ENCODE data around the gene BPHL.

The BPHL gene

DNA sequence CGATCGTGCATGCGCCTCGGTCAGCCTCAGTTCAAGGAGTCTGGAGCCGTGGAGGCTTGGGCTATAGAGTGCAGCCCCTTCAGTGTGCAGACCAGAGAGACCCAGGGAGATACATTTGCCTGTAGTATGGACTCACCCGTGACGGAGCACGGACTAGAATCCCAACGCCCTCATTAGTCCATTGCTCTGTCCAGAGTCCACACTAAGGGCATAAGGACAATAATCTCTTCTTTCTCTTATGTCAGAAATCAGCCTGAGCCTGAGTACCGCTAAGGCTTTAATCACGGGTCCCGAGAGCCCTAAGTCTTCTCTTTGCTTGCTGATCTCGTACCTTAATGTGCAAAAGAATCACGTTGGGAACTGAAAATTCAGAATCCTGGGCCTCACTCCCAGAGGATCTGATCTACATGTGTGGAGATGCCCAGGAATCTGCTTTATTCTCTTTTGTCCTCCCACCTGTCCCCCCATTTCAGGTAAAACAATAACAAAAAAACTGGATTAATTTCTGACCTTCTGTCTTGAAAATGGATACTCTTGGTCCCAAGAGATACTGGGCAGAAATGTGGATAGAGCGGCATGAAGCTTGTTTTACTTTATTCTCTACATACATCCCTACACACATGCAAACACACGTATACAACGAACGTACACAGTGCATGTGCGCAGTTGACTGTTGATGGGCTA, 671 bp downstream of the BPHL start:
- H3K4me3 ChIP-seq (ENCODE audit: low read depth, low read length) = peak overlapping the region; percentile 58
- DNase-seq (ENCODE audit: low read depth) = no peak
- TF ChIP-seq CTCF (IDR thresholded peaks at IDR 0.05; ENCODE audit: insufficient read depth, low read depth, low read length, missing control alignments) = no peak

GRCh38 chr6:3120765-3121089, 2.2 kb downstream of the BPHL start:
- no peak for DNase-seq (ENCODE audit: low read depth)
- TF ChIP-seq CTCF (IDR thresholded peaks at IDR 0.05; ENCODE audit: insufficient read depth, low read depth, low read length, missing control alignments) = no peak

DNA sequence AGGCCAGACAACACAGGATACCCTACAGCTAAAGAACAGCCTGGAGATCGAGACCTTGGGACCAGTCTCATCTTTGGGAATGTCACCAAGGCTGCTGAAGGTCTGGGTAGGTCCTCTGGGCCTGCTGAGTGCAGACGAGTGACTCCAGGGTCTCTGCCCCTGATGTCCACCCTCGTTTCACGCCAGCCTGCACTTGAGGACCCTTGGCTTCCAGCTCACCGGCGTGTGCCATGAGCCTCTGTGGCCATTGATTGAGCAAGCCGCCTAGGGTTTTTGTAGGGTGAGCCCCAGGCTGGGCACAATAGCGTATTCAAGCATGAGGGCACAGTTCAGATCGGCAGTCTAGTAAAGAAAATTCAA, 4.3 kb downstream of the BPHL start:
- no peak overlapping the region for H3K4me3 ChIP-seq (ENCODE audit: low read depth, low read length)
- DNase-seq (ENCODE audit: low read depth) = no peak
- no peak for TF ChIP-seq CTCF (IDR thresholded peaks at IDR 0.05; ENCODE audit: insufficient read depth, low read depth, low read length, missing control alignments)

More at GRCh38 chr6:3120765-3121089, 2.2 kb downstream of the BPHL start:
- H3K4me3 ChIP-seq (ENCODE audit: low read depth, low read length) = no peak overlapping the region

DNA sequence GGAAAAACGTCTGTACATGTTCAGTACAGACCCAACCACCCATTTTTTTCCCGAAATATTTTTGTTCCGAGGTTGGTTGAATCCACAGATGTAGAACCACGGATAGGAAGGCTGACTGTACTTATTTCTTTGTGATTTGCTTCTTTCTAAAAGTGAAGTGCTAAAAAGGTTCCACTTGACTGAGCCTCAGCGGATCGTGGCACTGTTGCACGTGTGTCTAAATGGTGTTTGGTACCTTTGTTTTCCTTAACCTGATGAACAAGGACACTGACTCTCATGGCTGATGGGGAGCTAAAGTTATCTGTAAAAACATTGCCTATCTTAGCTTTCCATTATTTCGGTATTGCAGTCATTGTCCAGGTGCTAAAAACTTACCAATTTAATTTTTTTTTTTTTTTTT, 6.2 kb downstream of the BPHL start:
- DNase-seq (ENCODE audit: low read depth) = no peak
- no peak overlapping the region for H3K4me3 ChIP-seq (ENCODE audit: low read depth, low read length)
- no peak for TF ChIP-seq CTCF (IDR thresholded peaks at IDR 0.05; ENCODE audit: insufficient read depth, low read depth, low read length, missing control alignments)

GRCh38 chr6:3125815-3126214, 7.3 kb downstream of the BPHL start:
- DNase-seq (ENCODE audit: low read depth) = no peak
- no peak for TF ChIP-seq CTCF (IDR thresholded peaks at IDR 0.05; ENCODE audit: insufficient read depth, low read depth, low read length, missing control alignments)
- H3K4me3 ChIP-seq (ENCODE audit: low read depth, low read length) = no peak overlapping the region

GRCh38 chr6:3128356-3129108, 10.0 kb downstream of the BPHL start:
- no peak overlapping the region for H3K4me3 ChIP-seq (ENCODE audit: low read depth, low read length)
- TF ChIP-seq CTCF (IDR thresholded peaks at IDR 0.05; ENCODE audit: insufficient read depth, low read depth, low read length, missing control alignments) = no peak
- DNase-seq (ENCODE audit: low read depth) = no peak

GRCh38 chr6:3131695-3132094, 13.2 kb downstream of the BPHL start:
- no peak for TF ChIP-seq CTCF (IDR thresholded peaks at IDR 0.05; ENCODE audit: insufficient read depth, low read depth, low read length, missing control alignments)
- no peak for DNase-seq (ENCODE audit: low read depth)
- no peak overlapping the region for H3K4me3 ChIP-seq (ENCODE audit: low read depth, low read length)
